HFFc6 (cell line): Measurements from ENCODE around the gene SAMD10. TPM values are rescaled to one million over a fixed set of nuclear protein-coding genes. Genes with fewer than 3 reads are reported as not detected.

Experiments
- DNase-seq: peaks from one replicate; pipeline ENCODE4 v3.0.0-alpha.2; 2018
- H3K27ac Mint-ChIP-seq: 2 replicates; pipeline ENCODE4 v1.8.0; 2020; ENCODE audit warnings: mild to moderate bottlenecking, mixed read lengths
- H3K27me3 Mint-ChIP-seq: 2 replicates; pipeline ENCODE4 v1.8.0; 2021; ENCODE audit warnings: mild to moderate bottlenecking, moderate library complexity, mixed read lengths; ENCODE audit not compliant: insufficient read depth
- H3K36me3 Mint-ChIP-seq: 2 replicates; pipeline ENCODE4 v1.8.0; 2021; ENCODE audit warnings: low read depth, mixed read lengths
- H3K4me1 Mint-ChIP-seq: 2 replicates; pipeline ENCODE4 v1.8.0; 2020; ENCODE audit warnings: low read depth, mixed read lengths
- H3K4me3 Mint-ChIP-seq: 2 replicates; pipeline ENCODE4 v1.8.0; 2020; ENCODE audit warnings: mild to moderate bottlenecking, moderate library complexity, mixed read lengths
- H3K9me3 Mint-ChIP-seq: 2 replicates; pipeline ENCODE4 v1.8.0; 2020; ENCODE audit warnings: mild to moderate bottlenecking, mixed read lengths
- CTCF ChIP-seq: fragments of 200-600 bp; sonication (generic); IDR thresholded peaks from 2 replicates; pipeline ENCODE4 v1.5.0; 2021; ENCODE audit warnings: antibody characterized with exemption, mild to moderate bottlenecking
- total RNA-seq, 6 experiments: library from RNA; stranded (reverse); fragmentation: NEBNext Ultra II Directional; extraction: Animal tissue kit (Norgen Biotek cat#: 25700); gene quantifications; 2 replicates in 1 of 6; 3 replicates in 5 of 6; pipeline ENCODE4 v1.2.3, GENCODE V29; 2021

Gene SAMD10
- total RNA-seq, 6 experiments from 2014 or later = 1.3 to 3.0 (median 2.1) TPM

- H3K36me3 Mint-ChIP-seq = peaks cover 6% of the 10 kb centered on the region; the same call in 1 of the 2 replicates
- no peaks in the 10 kb centered on the region for H3K9me3 Mint-ChIP-seq
- peak; percentile 28 for DNase-seq
- H3K4me1 Mint-ChIP-seq = peaks cover 23% of the 10 kb centered on the region
- H3K27ac Mint-ChIP-seq = peak overlapping the region; percentile 67
- peak; percentile 70 for TF ChIP-seq CTCF
- H3K4me3 Mint-ChIP-seq = peak overlapping the region; percentile 89
- peaks cover 16% of the 10 kb centered on the region for H3K27me3 Mint-ChIP-seq
Observed at GRCh38 chr20:63955281-63955826, 24.1 kb downstream of the SAMD10 start.

- peak overlapping the region; percentile 68 for H3K27ac Mint-ChIP-seq
- peak overlapping the region; percentile 89 for H3K4me3 Mint-ChIP-seq
- no peak for DNase-seq
- TF ChIP-seq CTCF = no peak
- peaks cover 6% of the 10 kb centered on the region; the same call in 1 of the 2 replicates for H3K36me3 Mint-ChIP-seq
- H3K4me1 Mint-ChIP-seq = peaks cover 34% of the 10 kb centered on the region
- peaks cover 16% of the 10 kb centered on the region for H3K27me3 Mint-ChIP-seq
- no peaks in the 10 kb centered on the region for H3K9me3 Mint-ChIP-seq
Observed at GRCh38 chr20:63953764-63954429, 25.5 kb downstream of the SAMD10 start.

- Mint-ChIP-seq H3K4me3 (no peak overlapping the region), H3K9me3 (no peaks in the 10 kb centered on the region), H3K36me3 (peaks cover 10% of the 10 kb centered on the region; the same call in 1 of the 2 replicates), H3K27me3 (peaks cover 14% of the 10 kb centered on the region), H3K27ac (no peak overlapping the region), H3K4me1 (peaks cover 44% of the 10 kb centered on the region)
- TF ChIP-seq CTCF = no peak
- no peak for DNase-seq
Observed at GRCh38 chr20:63952769-63953168, 26.7 kb downstream of the SAMD10 start.

- Mint-ChIP-seq H3K36me3 (peaks cover 10% of the 10 kb centered on the region; the same call in 1 of the 2 replicates), H3K9me3 (no peaks in the 10 kb centered on the region)
- DNase-seq = no peak
Observed at GRCh38 chr20:63952210-63952535, 27.3 kb downstream of the SAMD10 start.

GRCh38 chr20:63951398-63952209 is 27.8 kb downstream of the SAMD10 start:
- peaks cover 43% of the 10 kb centered on the region for H3K4me1 Mint-ChIP-seq

More at GRCh38 chr20:63952210-63952535, 27.3 kb downstream of the SAMD10 start:
- no peak overlapping the region for H3K4me3 Mint-ChIP-seq
- peaks cover 14% of the 10 kb centered on the region for H3K27me3 Mint-ChIP-seq
- no peak for TF ChIP-seq CTCF
- peaks cover 42% of the 10 kb centered on the region for H3K4me1 Mint-ChIP-seq
- H3K27ac Mint-ChIP-seq = no peak overlapping the region

More at GRCh38 chr20:63951398-63952209, 27.8 kb downstream of the SAMD10 start:
- no peak overlapping the region for H3K4me3 Mint-ChIP-seq
- H3K27ac Mint-ChIP-seq = no peak overlapping the region
- H3K9me3 Mint-ChIP-seq = no peaks in the 10 kb centered on the region
- TF ChIP-seq CTCF = no peak
- peaks cover 10% of the 10 kb centered on the region; the same call in 1 of the 2 replicates for H3K36me3 Mint-ChIP-seq
- no peak for DNase-seq
- peaks cover 14% of the 10 kb centered on the region for H3K27me3 Mint-ChIP-seq
